ENCODE results near the gene ATRNL1.

The ATRNL1 gene

DNA sequence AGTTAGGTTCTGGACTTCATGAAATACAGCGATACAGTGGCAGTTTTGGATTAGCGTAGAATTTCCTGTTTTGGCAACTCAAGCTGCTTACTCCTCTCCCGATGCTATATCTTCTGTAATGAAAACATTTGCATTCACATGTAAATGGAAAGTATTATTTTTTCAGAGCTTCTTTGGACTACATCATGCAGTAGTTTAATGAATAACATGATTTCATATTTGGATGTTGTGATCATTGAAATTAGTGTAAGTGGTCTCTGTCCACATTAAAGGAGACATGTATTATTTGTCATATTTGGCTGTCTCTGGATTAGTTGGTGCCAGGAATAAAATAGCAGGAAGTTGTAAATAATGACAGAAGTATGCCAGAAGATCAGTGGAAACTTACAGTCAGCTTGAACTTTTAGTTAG, 848.2 kb downstream of the ATRNL1 start:
- Histone ChIP-seq H3K4me1 (ENCODE audit: insufficient read depth, poor library complexity, severe bottlenecking) (peaks cover 18% of the 10 kb centered on the region), H3K27ac (ENCODE audit: poor library complexity, severe bottlenecking) (no peak overlapping the region), H3K9me3 (ENCODE audit: severe bottlenecking) (no peaks in the 10 kb centered on the region), H3K27me3 (ENCODE audit: insufficient read depth, poor library complexity, severe bottlenecking) (no peaks in the 10 kb centered on the region), H3K4me3 (ENCODE audit: severe bottlenecking) (no peak overlapping the region), H3K36me3 (ENCODE audit: low read depth) (no peaks in the 10 kb centered on the region)
- ATAC-seq (ENCODE audit: low read depth) (no peak), DNase-seq (ENCODE audit: low spot score) (no peak)
- TF ChIP-seq, protein P1, sequence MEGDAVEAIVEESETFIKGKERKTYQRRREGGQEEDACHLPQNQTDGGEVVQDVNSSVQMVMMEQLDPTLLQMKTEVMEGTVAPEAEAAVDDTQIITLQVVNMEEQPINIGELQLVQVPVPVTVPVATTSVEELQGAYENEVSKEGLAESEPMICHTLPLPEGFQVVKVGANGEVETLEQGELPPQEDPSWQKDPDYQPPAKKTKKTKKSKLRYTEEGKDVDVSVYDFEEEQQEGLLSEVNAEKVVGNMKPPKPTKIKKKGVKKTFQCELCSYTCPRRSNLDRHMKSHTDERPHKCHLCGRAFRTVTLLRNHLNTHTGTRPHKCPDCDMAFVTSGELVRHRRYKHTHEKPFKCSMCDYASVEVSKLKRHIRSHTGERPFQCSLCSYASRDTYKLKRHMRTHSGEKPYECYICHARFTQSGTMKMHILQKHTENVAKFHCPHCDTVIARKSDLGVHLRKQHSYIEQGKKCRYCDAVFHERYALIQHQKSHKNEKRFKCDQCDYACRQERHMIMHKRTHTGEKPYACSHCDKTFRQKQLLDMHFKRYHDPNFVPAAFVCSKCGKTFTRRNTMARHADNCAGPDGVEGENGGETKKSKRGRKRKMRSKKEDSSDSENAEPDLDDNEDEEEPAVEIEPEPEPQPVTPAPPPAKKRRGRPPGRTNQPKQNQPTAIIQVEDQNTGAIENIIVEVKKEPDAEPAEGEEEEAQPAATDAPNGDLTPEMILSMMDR (IDR thresholded peaks at IDR 0.05; ENCODE audit: poor library complexity, severe bottlenecking): no peak

DNA sequence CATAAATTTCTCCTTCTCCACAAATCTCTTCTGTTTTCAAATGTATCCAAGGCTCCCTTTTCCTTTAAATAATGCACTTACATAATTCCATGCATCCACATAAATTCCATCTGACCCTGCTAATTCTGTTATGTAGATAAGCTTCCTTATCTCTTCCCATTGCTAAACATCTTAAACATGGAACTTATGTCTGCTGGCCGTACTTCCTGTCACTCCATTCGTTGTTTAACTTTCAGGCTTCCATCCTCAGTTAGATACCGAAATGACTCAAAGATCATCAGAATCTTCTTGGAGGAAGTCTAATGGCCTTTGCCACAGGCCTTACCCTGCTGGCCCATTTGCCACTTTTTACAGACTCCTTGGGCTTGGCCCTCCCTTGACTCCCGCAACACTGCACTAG, 848.9 kb downstream of the ATRNL1 start:
- ATAC-seq (ENCODE audit: low read depth) (no peak), DNase-seq (ENCODE audit: low spot score) (no peak)
- no peaks in the 10 kb centered on the region for H3K27me3 ChIP-seq (ENCODE audit: insufficient read depth, poor library complexity, severe bottlenecking)
- TF ChIP-seq, protein P1 (IDR thresholded peaks at IDR 0.05; ENCODE audit: poor library complexity, severe bottlenecking): no peak
- H3K9me3 ChIP-seq (ENCODE audit: severe bottlenecking): no peaks in the 10 kb centered on the region
- no peaks in the 10 kb centered on the region for H3K36me3 ChIP-seq (ENCODE audit: low read depth)
- H3K4me1 ChIP-seq (ENCODE audit: insufficient read depth, poor library complexity, severe bottlenecking): peaks cover 20% of the 10 kb centered on the region
- no peak overlapping the region for H3K27ac ChIP-seq (ENCODE audit: poor library complexity, severe bottlenecking)
- H3K4me3 ChIP-seq (ENCODE audit: severe bottlenecking): no peak overlapping the region

DNA sequence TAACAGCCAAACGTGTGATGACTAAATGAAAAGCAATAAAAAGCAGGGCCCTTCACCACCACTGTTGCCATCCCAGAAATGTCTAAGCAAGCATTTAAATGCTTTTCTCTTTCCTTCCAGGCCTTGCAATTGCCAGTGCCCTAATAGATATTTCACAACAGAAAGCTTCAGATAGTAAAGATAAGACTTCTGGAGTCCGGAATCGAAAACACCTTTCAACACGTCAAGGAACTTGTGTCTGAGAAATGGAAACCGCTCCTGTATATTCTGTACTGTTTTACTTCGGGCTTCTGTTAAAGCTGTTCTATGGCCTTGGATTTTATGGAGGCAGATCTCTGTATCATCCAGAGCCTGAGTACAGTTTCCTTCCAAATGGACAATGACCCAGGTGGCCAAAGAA, 851.4 kb downstream of the ATRNL1 start:
- no peak overlapping the region for H3K27ac ChIP-seq (ENCODE audit: poor library complexity, severe bottlenecking)

DNA sequence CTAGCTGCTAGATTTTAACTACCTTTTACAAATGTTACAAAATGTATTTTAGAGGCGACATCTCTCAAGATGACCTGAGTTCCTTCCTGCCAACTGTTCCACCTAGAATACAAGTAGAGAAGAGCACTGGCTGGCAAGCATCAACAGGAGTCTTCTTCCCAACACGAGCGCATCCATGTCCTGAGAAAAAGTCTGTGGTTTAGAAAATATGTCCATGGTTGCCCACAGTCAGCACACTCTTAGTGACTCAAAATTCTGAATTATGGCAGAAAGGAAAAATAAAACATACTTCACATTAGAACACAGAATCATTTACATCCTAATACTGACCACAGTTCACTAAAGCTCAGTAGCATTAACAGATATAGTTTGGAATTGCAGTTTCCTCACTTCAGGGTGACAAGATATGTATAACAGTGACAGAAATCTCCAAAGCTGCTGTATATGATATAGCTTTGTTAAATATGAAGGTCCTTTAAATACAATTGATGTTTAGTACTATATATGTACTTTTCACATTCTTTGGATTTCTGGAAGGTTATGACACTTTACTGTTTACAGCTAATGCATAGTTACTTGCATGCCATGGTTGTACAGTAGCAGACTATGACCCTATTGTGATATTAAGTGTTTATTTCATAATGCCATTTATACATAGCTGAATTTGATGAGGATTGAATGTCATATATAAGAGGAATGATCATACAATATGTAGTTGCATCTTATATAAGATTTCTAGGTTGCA, 852.7 kb downstream of the ATRNL1 start:
- no peaks in the 10 kb centered on the region for H3K27me3 ChIP-seq (ENCODE audit: insufficient read depth, poor library complexity, severe bottlenecking)
- no peak overlapping the region for H3K4me3 ChIP-seq (ENCODE audit: severe bottlenecking)
- peak; percentile 54; the same call in 2 of the 3 replicates for ATAC-seq (ENCODE audit: low read depth)
- DNase-seq (ENCODE audit: low spot score): no peak
- TF ChIP-seq, protein P1 (IDR thresholded peaks at IDR 0.05; ENCODE audit: poor library complexity, severe bottlenecking): no peak
- peaks cover 13% of the 10 kb centered on the region for H3K4me1 ChIP-seq (ENCODE audit: insufficient read depth, poor library complexity, severe bottlenecking)
- no peaks in the 10 kb centered on the region for H3K36me3 ChIP-seq (ENCODE audit: low read depth)
- no peaks in the 10 kb centered on the region for H3K9me3 ChIP-seq (ENCODE audit: severe bottlenecking)
- H3K27ac ChIP-seq (ENCODE audit: poor library complexity, severe bottlenecking): peak overlapping the region; percentile 66

More for the DNA sequence above, 851.4 kb downstream of the ATRNL1 start:
- ATAC-seq (ENCODE audit: low read depth) (no peak), DNase-seq (ENCODE audit: low spot score) (no peak)
- TF ChIP-seq, protein P1 (IDR thresholded peaks at IDR 0.05; ENCODE audit: poor library complexity, severe bottlenecking): no peak
- peaks cover 13% of the 10 kb centered on the region for H3K4me1 ChIP-seq (ENCODE audit: insufficient read depth, poor library complexity, severe bottlenecking)
- no peaks in the 10 kb centered on the region for H3K36me3 ChIP-seq (ENCODE audit: low read depth)
- no peak overlapping the region for H3K4me3 ChIP-seq (ENCODE audit: severe bottlenecking)
- H3K9me3 ChIP-seq (ENCODE audit: severe bottlenecking): no peaks in the 10 kb centered on the region
- no peaks in the 10 kb centered on the region for H3K27me3 ChIP-seq (ENCODE audit: insufficient read depth, poor library complexity, severe bottlenecking)

DNA sequence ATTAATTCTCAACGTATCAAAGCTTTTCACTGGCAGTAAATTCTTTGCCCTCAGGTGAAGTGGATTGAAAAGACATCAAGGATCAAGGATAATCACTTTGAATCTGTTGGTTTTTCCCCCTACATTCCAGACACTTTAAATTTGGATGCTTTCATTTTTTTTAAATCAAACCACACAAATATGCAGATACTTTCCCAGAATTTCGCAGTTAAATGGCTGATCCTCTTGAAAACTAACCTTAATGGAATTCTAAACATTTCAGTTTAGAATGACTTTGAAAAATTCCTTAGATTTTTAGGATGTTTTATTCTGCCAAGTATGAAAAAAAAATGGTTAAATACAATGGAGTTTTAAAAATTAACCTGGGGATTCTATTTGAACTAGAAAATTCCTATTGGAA, 853.9 kb downstream of the ATRNL1 start:
- Histone ChIP-seq H3K27ac (ENCODE audit: poor library complexity, severe bottlenecking) (peak overlapping the region; percentile 66), H3K4me3 (ENCODE audit: severe bottlenecking) (no peak overlapping the region), H3K27me3 (ENCODE audit: insufficient read depth, poor library complexity, severe bottlenecking) (no peaks in the 10 kb centered on the region), H3K4me1 (ENCODE audit: insufficient read depth, poor library complexity, severe bottlenecking) (peaks cover 13% of the 10 kb centered on the region), H3K9me3 (ENCODE audit: severe bottlenecking) (no peaks in the 10 kb centered on the region), H3K36me3 (ENCODE audit: low read depth) (no peaks in the 10 kb centered on the region)
- DNase-seq (ENCODE audit: low spot score) (no peak), ATAC-seq (ENCODE audit: low read depth) (peak; percentile 67; the same call in 2 of the 3 replicates)
- TF ChIP-seq, protein P1 (IDR thresholded peaks at IDR 0.05; ENCODE audit: poor library complexity, severe bottlenecking): no peak

Measured in RWPE2 (cell line).